Keratinocyte (primary cell): Measurements from ENCODE around the gene TNKS1BP1. TPM values are rescaled to one million over a fixed set of nuclear protein-coding genes. Genes with fewer than 3 reads are reported as not detected.

Source experiments
- DNase-seq: peaks from one replicate; pipeline ENCODE4 v3.0.0-alpha.2; 2011; ENCODE audit warnings: low read depth, missing footprints, low spot score
- FAIRE-seq: peaks from 2 replicates; lab custom pipeline; 2011; peaks lifted over from hg19 to GRCh38; lab: Jason Lieb, UNC
- H2AFZ ChIP-seq: 2 replicates; pipeline ENCODE4 v1.6.0; 2012; ENCODE audit warnings: low read length, control low read depth, inconsistent platforms; ENCODE audit not compliant: control insufficient read depth
- H3K27ac ChIP-seq: 2 replicates; pipeline ENCODE4 v1.5.1; 2011; ENCODE audit warnings: low read length; ENCODE audit not compliant: control insufficient read depth, insufficient read depth
- H3K27me3 ChIP-seq: 3 replicates; pipeline ENCODE4 v1.6.0; 2011; ENCODE audit warnings: low read length; ENCODE audit not compliant: control insufficient read depth, insufficient read depth; ENCODE audit errors: extremely low read depth
- H3K36me3 ChIP-seq, 2 experiments: 2 replicates in 1 of 2; 3 replicates in 1 of 2; pipeline ENCODE4 v1.5.1; 2011; ENCODE audit warnings: low read length in 2 of 2, mild to moderate bottlenecking in 1 of 2; ENCODE audit not compliant: control insufficient read depth in 2 of 2, insufficient read depth in 2 of 2; ENCODE audit errors: extremely low read depth in 1 of 2
- H3K4me1 ChIP-seq: 3 replicates; pipeline ENCODE4 v1.5.1; 2011; ENCODE audit warnings: low read length; ENCODE audit not compliant: control insufficient read depth, insufficient read depth; ENCODE audit errors: extremely low read depth
- H3K4me2 ChIP-seq: 3 replicates; pipeline ENCODE4 v1.6.0; 2011; ENCODE audit warnings: low read depth, low read length; ENCODE audit not compliant: control insufficient read depth, insufficient read depth; ENCODE audit errors: extremely low read depth
- H3K4me3 ChIP-seq, 3 experiments: fragments of 200-600 bp in 1 of 3; sonication (generic) in 1 of 3; 2 replicates in 2 of 3; 3 replicates in 1 of 3; pipeline ENCODE4 v1.5.1; 2011 to 2016; ENCODE audit warnings: low read length in 3 of 3, mild to moderate bottlenecking in 3 of 3, control low read depth in 2 of 3, inconsistent platforms in 1 of 3, low read depth in 1 of 3, mixed read lengths in 1 of 3, mixed run types in 1 of 3, moderate library complexity in 1 of 3; ENCODE audit not compliant: control insufficient read depth in 2 of 3, insufficient read depth in 2 of 3; ENCODE audit errors: extremely low read depth in 1 of 3
- H3K79me2 ChIP-seq: 2 replicates; pipeline ENCODE4 v1.6.0; 2012; ENCODE audit warnings: low read length; ENCODE audit not compliant: control insufficient read depth, insufficient read depth
- H3K9ac ChIP-seq: 3 replicates; pipeline ENCODE4 v1.6.0; 2011; ENCODE audit warnings: low read length; ENCODE audit not compliant: control insufficient read depth, insufficient read depth; ENCODE audit errors: extremely low read depth
- H3K9me1 ChIP-seq: 3 replicates; pipeline ENCODE4 v1.6.0; 2011; ENCODE audit warnings: low read length; ENCODE audit not compliant: control insufficient read depth, insufficient read depth; ENCODE audit errors: extremely low read depth
- H3K9me3 ChIP-seq: 2 replicates; pipeline ENCODE4 v1.5.1; 2012; ENCODE audit warnings: low read depth, low read length; ENCODE audit not compliant: control insufficient read depth
- H4K20me1 ChIP-seq: 3 replicates; pipeline ENCODE4 v1.6.0; 2011; ENCODE audit warnings: low read length; ENCODE audit not compliant: control insufficient read depth, insufficient read depth; ENCODE audit errors: extremely low read depth
- EZH2 ChIP-seq: IDR thresholded peaks from one replicate; pipeline ENCODE4 v1.6.1; 2012; ENCODE audit warnings: inconsistent platforms, mild to moderate bottlenecking, low read length, moderate library complexity
- dilution Hi-C: fragments of 300-500 bp; cut with MboI; formaldehyde crosslinking; loops from one replicate; pipeline ENCODE4 v1.7.0; 2020; ENCODE audit warnings: low sequenced_read_pairs; ENCODE audit not compliant: extremely low pct_ligation_motif_present
- polyA plus RNA-seq, 5 experiments: library from polyadenylated mRNA; depleted of rRNA in 3 of 5; stranded (reverse) in 3 of 5; stranded (forward) in 1 of 5; unstranded in 1 of 5; fragments of >200 nt; gene quantifications; 1 replicate in 1 of 5; 2 replicates in 3 of 5; 3 replicates in 1 of 5; pipeline versions ENCODE4 v1.2.1 to v1.2.3, GENCODE V29; 2011 to 2012; ENCODE audit warnings: missing spikeins in 2 of 5, low read depth in 1 of 5, low replicate concordance in 1 of 5
- TF ChIP-seq, protein P1 (sequence below), 3 experiments: IDR thresholded peaks in 1 of 3; conservative IDR thresholded peaks in 1 of 3; optimal IDR thresholded peaks in 1 of 3; 2 replicates in 2 of 3; 3 replicates in 1 of 3; pipeline versions ENCODE3 to v1.5.1; 2011; ENCODE audit warnings: low read length in 3 of 3, mild to moderate bottlenecking in 3 of 3, moderate library complexity in 2 of 3, control low read depth in 1 of 3, inconsistent platforms in 1 of 3; ENCODE audit not compliant: insufficient read depth in 2 of 3; ENCODE audit errors: extremely low read depth in 1 of 3

Gene TNKS1BP1
- polyA plus RNA-seq, 1 donor (not counting 4 experiments of a cell fraction or from before 2014, with no cell fraction given) = 88.3 TPM

DNA sequence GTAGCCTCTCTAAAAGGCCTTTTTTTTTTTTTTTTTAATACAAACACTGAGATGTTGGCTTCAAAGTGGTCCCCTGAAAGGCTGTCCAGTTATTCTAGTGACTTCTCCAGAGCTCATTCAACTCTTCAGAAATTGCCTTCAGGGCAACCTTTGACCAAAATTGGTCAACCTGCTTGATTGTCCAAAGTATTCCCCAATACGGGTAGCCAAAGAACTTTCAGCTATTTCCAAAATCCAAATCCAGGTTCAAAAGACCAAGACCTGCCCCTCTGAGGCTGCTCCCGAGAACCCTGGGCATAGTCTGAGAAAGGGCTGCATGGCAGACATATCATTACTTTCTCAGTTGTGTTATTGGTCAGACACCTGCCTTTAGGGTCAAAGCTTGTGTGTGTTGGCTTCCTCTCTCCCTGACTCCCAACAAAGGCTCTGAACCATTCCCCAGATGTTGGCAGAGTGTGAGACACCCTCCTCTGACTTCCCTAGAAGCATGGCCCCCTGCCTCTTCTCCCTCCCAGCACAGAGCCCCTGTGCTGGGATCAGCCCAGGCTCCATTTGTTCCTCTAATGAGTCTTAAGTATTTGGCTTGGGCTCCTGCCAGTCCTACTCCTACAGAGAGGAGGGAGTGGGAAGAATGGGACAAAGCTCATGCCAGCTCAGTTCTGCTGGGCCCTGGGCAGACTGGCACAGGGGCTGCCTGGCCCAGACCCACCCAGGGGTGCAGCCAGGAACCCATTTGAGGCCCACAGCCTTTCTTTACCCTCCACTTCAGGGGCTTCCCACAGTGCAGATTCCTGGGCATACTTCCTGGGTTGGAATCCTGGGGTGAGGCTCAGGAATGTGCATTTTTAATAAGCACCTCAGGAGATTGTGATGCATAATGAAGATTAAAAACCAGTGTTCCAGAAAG lies 30.3 kb downstream of the TNKS1BP1 start:
- Histone ChIP-seq H2AFZ (no peak overlapping the region), H3K27ac (peak overlapping the region; percentile 42), H4K20me1 (no peaks in the 10 kb centered on the region), H3K4me3 (no peak overlapping the region), H3K9me3 (no peaks in the 10 kb centered on the region), H3K79me2 (no peaks in the 10 kb centered on the region), H3K9ac (no peak overlapping the region), H3K27me3 (no peaks in the 10 kb centered on the region), H3K9me1 (peaks cover 2% of the 10 kb centered on the region), H3K4me1 (peaks cover 47% of the 10 kb centered on the region), H3K4me2 (peak overlapping the region; percentile 1), H3K36me3 (peaks cover 7 to 17% of the 10 kb centered on the region in 2 experiments)
- no peak for DNase-seq
- dilution Hi-C loops = loop anchor here (25.0 kb wide), 1 partner anchor 457 kb away; no protein-coding TSS in a partner anchor
- FAIRE-seq = peak; percentile 55
- TF ChIP-seq, protein P1, sequence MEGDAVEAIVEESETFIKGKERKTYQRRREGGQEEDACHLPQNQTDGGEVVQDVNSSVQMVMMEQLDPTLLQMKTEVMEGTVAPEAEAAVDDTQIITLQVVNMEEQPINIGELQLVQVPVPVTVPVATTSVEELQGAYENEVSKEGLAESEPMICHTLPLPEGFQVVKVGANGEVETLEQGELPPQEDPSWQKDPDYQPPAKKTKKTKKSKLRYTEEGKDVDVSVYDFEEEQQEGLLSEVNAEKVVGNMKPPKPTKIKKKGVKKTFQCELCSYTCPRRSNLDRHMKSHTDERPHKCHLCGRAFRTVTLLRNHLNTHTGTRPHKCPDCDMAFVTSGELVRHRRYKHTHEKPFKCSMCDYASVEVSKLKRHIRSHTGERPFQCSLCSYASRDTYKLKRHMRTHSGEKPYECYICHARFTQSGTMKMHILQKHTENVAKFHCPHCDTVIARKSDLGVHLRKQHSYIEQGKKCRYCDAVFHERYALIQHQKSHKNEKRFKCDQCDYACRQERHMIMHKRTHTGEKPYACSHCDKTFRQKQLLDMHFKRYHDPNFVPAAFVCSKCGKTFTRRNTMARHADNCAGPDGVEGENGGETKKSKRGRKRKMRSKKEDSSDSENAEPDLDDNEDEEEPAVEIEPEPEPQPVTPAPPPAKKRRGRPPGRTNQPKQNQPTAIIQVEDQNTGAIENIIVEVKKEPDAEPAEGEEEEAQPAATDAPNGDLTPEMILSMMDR (optimal IDR thresholded peaks at IDR 0.05 in 1 of 3, IDR thresholded peaks at IDR 0.05 in 1 of 3, conservative IDR thresholded peaks at IDR 0.05 in 1 of 3; ENCODE audit: extremely low read depth in 1 of 3, insufficient read depth in 2 of 3, low read length in 3 of 3) = no peak
- TF ChIP-seq EZH2 = no peak

DNA sequence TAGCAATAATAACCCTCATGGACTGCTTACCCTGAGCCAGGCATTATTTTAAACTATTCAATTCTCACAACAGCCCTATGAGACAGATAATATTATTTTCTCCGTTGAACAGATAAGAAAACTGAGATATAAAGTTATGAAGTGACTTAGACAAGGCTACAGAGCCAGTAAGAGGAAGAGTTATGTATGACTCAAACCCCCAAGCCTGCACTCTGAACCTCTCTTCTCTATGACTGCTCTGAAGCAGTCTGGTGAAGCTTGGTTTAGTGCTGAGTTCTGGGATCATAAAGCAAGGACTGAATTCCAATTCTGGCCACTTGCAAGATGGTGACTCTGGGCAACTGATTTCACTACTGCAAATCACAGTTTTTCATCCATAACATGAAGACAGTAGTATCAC lies 34.5 kb downstream of the TNKS1BP1 start:
- Histone ChIP-seq H3K9me3 (no peaks in the 10 kb centered on the region), H3K9me1 (peaks cover 2% of the 10 kb centered on the region), H3K4me2 (peak overlapping the region; percentile 1), H3K36me3 (no peaks in the 10 kb centered on the region), H3K4me1 (peaks cover 53% of the 10 kb centered on the region), H3K9ac (no peak overlapping the region), H3K27me3 (no peaks in the 10 kb centered on the region), H2AFZ (no peak overlapping the region), H3K27ac (no peak overlapping the region), H4K20me1 (no peaks in the 10 kb centered on the region), H3K4me3 (no peak overlapping the region), H3K79me2 (no peaks in the 10 kb centered on the region)
- TF ChIP-seq, protein P1 (optimal IDR thresholded peaks at IDR 0.05 in 1 of 3, IDR thresholded peaks at IDR 0.05 in 1 of 3, conservative IDR thresholded peaks at IDR 0.05 in 1 of 3; ENCODE audit: extremely low read depth in 1 of 3, insufficient read depth in 2 of 3, low read length in 3 of 3) = no peak
- TF ChIP-seq EZH2 = no peak
- dilution Hi-C loops = loop anchor here (25.0 kb wide), 1 partner anchor 453 kb away; no protein-coding TSS in a partner anchor
- DNase-seq = no peak
- FAIRE-seq = peak; percentile 48
